HG03354 (cell line): Measurements from ENCODE around the gene TTLL7.

Experiments
- ATAC-seq: cut with Tn5 transposase; IDR thresholded peaks from one replicate; pipeline ENCODE4 v1.9.1; 2021; ENCODE audit warnings: mild to moderate bottlenecking; ENCODE audit not compliant: unreplicated experiment, poor library complexity, severe bottlenecking

Gene TTLL7, protein sequence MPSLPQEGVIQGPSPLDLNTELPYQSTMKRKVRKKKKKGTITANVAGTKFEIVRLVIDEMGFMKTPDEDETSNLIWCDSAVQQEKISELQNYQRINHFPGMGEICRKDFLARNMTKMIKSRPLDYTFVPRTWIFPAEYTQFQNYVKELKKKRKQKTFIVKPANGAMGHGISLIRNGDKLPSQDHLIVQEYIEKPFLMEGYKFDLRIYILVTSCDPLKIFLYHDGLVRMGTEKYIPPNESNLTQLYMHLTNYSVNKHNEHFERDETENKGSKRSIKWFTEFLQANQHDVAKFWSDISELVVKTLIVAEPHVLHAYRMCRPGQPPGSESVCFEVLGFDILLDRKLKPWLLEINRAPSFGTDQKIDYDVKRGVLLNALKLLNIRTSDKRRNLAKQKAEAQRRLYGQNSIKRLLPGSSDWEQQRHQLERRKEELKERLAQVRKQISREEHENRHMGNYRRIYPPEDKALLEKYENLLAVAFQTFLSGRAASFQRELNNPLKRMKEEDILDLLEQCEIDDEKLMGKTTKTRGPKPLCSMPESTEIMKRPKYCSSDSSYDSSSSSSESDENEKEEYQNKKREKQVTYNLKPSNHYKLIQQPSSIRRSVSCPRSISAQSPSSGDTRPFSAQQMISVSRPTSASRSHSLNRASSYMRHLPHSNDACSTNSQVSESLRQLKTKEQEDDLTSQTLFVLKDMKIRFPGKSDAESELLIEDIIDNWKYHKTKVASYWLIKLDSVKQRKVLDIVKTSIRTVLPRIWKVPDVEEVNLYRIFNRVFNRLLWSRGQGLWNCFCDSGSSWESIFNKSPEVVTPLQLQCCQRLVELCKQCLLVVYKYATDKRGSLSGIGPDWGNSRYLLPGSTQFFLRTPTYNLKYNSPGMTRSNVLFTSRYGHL

GRCh38 chr1:83998498-83999315 is at the start of gene TTLL7:
Gene TTLL7 (minus strand): TSS chr1:83999132. CDS start chr1:83952211, 46,921 bp downstream.
- peak; percentile 90 for ATAC-seq

GRCh38 chr1:84042461-84042860 is 43.5 kb upstream of the TTLL7 start:
- no peak for ATAC-seq

GRCh38 chr1:84037758-84038611 is 39.1 kb upstream of the TTLL7 start:
- ATAC-seq: no peak

DNA sequence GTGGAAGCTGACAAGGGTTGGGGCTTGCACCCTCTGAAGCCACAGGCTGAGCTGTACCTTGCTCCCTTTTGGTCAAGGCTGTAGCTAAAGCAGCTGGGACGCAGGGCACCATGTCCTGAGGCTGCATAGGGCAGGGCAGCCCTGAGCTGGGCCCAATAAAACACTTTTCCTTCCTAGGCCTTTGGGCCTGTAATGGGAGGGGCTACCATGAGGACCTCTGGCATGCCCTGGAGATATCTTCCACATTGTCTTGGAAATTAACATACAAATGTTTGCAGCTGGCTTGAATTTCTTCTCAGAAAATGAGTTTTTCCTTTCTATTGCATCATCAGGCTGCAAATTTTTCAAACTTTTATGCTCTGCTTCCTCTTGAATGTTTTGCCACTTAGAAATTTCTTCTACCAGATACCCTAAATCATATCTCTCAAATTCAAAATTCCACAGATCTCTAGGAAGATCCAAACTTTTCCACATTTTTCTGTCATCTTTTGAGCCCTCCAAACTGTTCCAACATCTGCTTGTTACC is 32.9 kb upstream of the TTLL7 start:
- no peak for ATAC-seq

DNA sequence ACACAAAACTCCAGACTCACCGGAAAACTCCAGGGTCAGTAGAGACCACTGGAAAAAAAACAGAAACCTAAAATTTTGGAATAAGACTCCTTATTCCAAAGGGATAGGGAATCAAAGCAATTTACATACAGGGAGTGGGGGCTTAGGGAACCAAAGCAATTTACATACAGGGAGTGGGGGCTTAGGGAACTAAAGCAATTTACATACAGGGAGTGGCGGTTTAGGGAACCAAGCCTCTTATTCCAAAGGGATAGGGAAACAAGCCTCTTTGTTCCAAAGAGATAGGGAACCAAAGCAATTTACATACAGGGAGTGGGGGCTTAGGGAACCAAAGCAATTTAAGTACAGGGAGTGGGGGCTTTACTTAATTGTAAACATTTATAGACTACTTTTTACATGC is 28.4 kb upstream of the TTLL7 start:
- no peak for ATAC-seq

GRCh38 chr1:84025966-84026365 is 27.0 kb upstream of the TTLL7 start:
- no peak for ATAC-seq

GRCh38 chr1:84021822-84022221 is 22.9 kb upstream of the TTLL7 start:
- ATAC-seq: no peak

DNA sequence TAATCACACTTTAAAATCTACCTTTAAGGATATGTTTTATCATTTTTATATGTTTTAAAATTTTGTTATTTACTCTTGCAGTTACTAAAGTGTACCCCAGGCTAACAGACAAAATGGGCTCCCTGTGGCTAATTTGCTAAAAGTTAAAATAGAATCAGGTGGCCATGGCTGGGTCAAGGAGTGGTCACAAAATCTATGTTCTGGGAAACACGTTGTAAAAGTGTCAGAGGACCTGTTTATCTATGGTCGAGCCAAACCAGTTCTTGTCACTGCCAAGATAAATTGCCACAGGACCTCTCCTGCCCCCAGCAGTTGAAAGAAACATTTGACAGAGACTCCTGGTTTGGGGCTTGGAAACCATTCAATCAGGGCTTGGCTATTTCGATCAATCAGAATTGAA is 21.2 kb upstream of the TTLL7 start:
- no peak for ATAC-seq

GRCh38 chr1:84019217-84019616 is 20.3 kb upstream of the TTLL7 start:
- ATAC-seq: no peak

GRCh38 chr1:84013708-84014107 is 14.8 kb upstream of the TTLL7 start:
- no peak for ATAC-seq

DNA sequence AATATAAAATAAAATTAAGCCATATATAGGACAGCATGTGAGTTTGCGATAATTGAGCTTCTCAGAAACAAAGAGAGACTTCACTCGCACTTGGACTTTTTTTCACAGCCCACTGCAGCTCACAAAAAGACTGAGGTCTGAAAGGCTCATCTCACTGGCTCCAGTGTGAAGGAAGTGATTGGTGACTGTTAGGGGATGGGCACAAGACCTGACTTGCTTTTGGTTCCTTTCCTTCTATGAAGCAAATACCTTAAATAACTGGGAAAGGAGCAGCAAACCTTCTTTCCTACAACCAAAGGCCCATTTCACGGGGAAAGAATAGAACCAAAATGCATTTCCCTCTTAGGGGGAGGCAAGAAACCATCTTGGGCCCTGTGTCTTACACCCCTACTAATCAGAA is 13.1 kb upstream of the TTLL7 start:
- no peak for ATAC-seq

DNA sequence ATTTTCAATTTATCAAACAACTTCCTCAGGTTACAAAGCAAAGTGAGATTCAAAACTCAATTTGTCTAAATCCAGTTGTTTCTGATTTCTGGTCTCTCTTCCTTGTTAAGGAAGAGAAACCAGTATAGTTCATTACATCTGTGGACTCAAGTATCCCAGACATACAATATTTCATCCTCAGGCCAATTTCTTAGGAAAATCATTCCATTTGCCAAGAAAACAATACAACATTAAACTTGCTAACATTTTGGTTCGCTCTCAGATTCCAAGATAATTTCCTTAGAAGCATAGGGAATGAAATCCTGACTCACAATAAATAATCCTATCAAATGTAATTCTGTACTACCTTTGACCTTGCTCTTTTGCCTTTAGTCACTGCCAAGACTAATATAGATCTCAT is 11.2 kb upstream of the TTLL7 start:
- no peak for ATAC-seq

GRCh38 chr1:84008631-84009030 is 9.7 kb upstream of the TTLL7 start:
- no peak for ATAC-seq

- ATAC-seq: no peak
Observed at GRCh38 chr1:84006591-84006990, 7.7 kb upstream of the TTLL7 start.

- no peak for ATAC-seq
Observed at GRCh38 chr1:84001501-84001900, 2.6 kb upstream of the TTLL7 start.

GRCh38 chr1:84000954-84001495 is 2.1 kb upstream of the TTLL7 start:
- no peak for ATAC-seq

DNA sequence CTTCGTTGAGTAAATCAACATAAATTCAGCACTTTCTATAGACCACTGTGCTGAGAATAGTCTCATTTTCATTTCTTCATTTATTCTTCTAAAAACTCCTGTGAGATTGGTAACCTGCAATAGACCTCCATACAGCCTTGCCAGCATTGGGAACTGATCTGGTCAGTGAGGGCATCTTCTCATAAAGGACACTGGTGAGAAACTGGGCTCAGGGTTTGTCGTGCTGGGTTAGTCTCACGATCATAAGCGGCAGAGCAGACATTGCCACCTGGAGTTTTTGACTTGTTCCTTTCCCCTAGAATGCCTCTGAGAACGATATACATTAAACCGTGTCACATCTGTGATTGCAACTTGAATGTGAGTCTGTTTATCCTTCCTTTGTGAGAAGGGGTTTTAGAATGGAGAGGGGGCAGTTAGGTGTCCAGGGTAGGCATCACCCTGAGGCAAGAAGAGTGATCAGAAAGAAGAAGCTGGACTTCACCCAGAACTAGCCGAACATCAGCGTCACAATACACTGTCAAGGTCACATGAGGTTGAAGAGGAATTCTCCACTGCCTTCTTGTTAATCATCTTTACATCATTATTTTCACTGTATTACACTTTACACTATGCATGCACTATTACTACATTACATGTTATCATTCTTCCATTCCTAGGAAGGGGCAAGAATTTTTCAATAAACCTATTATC is 1.4 kb upstream of the TTLL7 start:
- no peak for ATAC-seq

DNA sequence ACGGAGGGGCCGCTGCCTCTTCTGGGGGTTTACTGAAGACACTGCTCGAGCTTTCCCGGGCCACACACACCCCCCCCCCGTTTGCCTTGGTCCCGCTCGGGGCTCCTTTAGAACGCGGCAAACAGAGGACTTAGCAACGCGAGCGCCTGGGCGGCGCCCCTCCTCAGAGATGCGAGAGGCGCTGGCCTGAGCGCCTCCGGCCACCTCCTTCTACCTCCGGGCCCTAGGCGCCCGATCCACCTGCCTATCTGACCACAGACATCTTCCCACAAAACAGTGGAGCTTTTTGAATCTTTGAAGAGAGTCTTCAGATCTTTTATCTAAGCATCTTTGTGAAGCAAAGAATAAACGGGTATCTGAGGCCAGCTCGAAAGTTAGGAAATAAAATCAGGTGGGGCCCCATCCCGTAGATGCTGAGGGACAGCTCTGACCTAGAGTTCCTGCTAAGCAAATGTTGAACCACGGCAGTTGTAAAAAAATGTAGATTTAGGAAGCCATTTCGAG is 436 bp upstream of the TTLL7 start:
- peak; percentile 88 for ATAC-seq
